ENCODE results near the gene NOA1. TPM values are rescaled to one million over a fixed set of nuclear protein-coding genes. Genes with fewer than 3 reads are reported as not detected.

Gene NOA1
- total RNA-seq, 2 donors from 2014 or later = 29.2 to 31.9 TPM

GRCh38 chr4:57013543-57014120, 36.2 kb upstream of the NOA1 start:
- Histone ChIP-seq H3K27ac (no peak overlapping the region), H3K4me1 (replicated peaks) (no peaks in the 10 kb centered on the region), H3K27me3 (replicated peaks; ENCODE audit: insufficient read depth) (no peaks in the 10 kb centered on the region), H3K4me3 (no peak overlapping the region), H3K9me3 (no peaks in the 10 kb centered on the region), H3K36me3 (no peaks in the 10 kb centered on the region)
- no peak for DNase-seq (ENCODE audit: low spot score)
- intact Hi-C loops (cut with DNase I) = no loop called here
- TF ChIP-seq POLR2AphosphoS5 (IDR thresholded peaks at IDR 0.05) = no peak
- TF ChIP-seq CTCF (IDR thresholded peaks at IDR 0.05) = no peak
- no peak for TF ChIP-seq POLR2A (IDR thresholded peaks at IDR 0.05)
- WGBS = 68% methylated on average over 4 of the region's 4 CpGs

- Histone ChIP-seq H3K36me3 (no peaks in the 10 kb centered on the region), H3K27me3 (replicated peaks; ENCODE audit: insufficient read depth) (no peaks in the 10 kb centered on the region)
Measured at GRCh38 chr4:56999751-57000150, 22.3 kb upstream of the NOA1 start.

GRCh38 chr4:56995525-56995924, 18.1 kb upstream of the NOA1 start:
- 19% methylated on average over 7 of the region's 7 CpGs for WGBS
- peak; percentile 55 for TF ChIP-seq POLR2AphosphoS5 (IDR thresholded peaks at IDR 0.05)
- no peak for TF ChIP-seq CTCF (IDR thresholded peaks at IDR 0.05)
- DNase-seq (ENCODE audit: low spot score) = peak; percentile 63
- H3K27me3 ChIP-seq (replicated peaks; ENCODE audit: insufficient read depth) = no peaks in the 10 kb centered on the region
- H3K27ac ChIP-seq = peak overlapping the region; percentile 15 to 46
- H3K4me3 ChIP-seq = no peak overlapping the region
- peaks cover 4% of the 10 kb centered on the region for H3K4me1 ChIP-seq (replicated peaks)
- no peaks in the 10 kb centered on the region for H3K36me3 ChIP-seq
- intact Hi-C loops (cut with DNase I) = no loop called here
- H3K9me3 ChIP-seq = no peaks in the 10 kb centered on the region

More at GRCh38 chr4:56999751-57000150, 22.3 kb upstream of the NOA1 start:
- Histone ChIP-seq H3K4me1 (replicated peaks) (peaks cover 4% of the 10 kb centered on the region), H3K4me3 (no peak overlapping the region), H3K27ac (no peak overlapping the region), H3K9me3 (no peaks in the 10 kb centered on the region)
- DNase-seq (ENCODE audit: low spot score) = no peak
- intact Hi-C loops (cut with DNase I) = no loop called here
- TF ChIP-seq POLR2AphosphoS5 (IDR thresholded peaks at IDR 0.05) (no peak), POLR2A (IDR thresholded peaks at IDR 0.05) (no peak), CTCF (IDR thresholded peaks at IDR 0.05) (no peak)
- WGBS = 100% methylated on average over 1 of the region's 1 CpG

- no peak overlapping the region for H3K4me3 ChIP-seq
- no peak overlapping the region for H3K27ac ChIP-seq
- no peaks in the 10 kb centered on the region for H3K9me3 ChIP-seq
- no peaks in the 10 kb centered on the region for H3K36me3 ChIP-seq
- WGBS = 87% methylated on average over 6 of the region's 6 CpGs
- TF ChIP-seq POLR2A (IDR thresholded peaks at IDR 0.05) (no peak), POLR2AphosphoS5 (IDR thresholded peaks at IDR 0.05) (no peak), CTCF (IDR thresholded peaks at IDR 0.05) (no peak)
- no peaks in the 10 kb centered on the region for H3K27me3 ChIP-seq (replicated peaks; ENCODE audit: insufficient read depth)
- H3K4me1 ChIP-seq (replicated peaks) = no peaks in the 10 kb centered on the region
- no peak for DNase-seq (ENCODE audit: low spot score)
- intact Hi-C loops (cut with DNase I) = no loop called here
Measured at GRCh38 chr4:56990109-56990905, 12.9 kb upstream of the NOA1 start.

GRCh38 chr4:56986952-56987351, 9.5 kb upstream of the NOA1 start:
- Histone ChIP-seq H3K4me3 (no peak overlapping the region), H3K27ac (no peak overlapping the region), H3K36me3 (no peaks in the 10 kb centered on the region), H3K27me3 (replicated peaks; ENCODE audit: insufficient read depth) (no peaks in the 10 kb centered on the region), H3K4me1 (replicated peaks) (no peaks in the 10 kb centered on the region), H3K9me3 (no peaks in the 10 kb centered on the region)
- TF ChIP-seq POLR2A (IDR thresholded peaks at IDR 0.05) = no peak
- TF ChIP-seq POLR2AphosphoS5 (IDR thresholded peaks at IDR 0.05) = no peak
- TF ChIP-seq CTCF (IDR thresholded peaks at IDR 0.05) = no peak
- intact Hi-C loops (cut with DNase I) = no loop called here
- 88% methylated on average over 3 of the region's 3 CpGs for WGBS
- no peak for DNase-seq (ENCODE audit: low spot score)

Measured in prostate gland (tissue), 2 donors.